Astrocyte (in vitro differentiated cells and primary cell): Measurements from ENCODE around the gene CDH9. TPM values are rescaled to one million over a fixed set of nuclear protein-coding genes. Genes with fewer than 3 reads are reported as not detected.

ENCODE experiments used
- DNase-seq: peaks from one replicate; pipeline ENCODE4 v3.0.0-alpha.2; 2010; ENCODE audit warnings: low read depth
- FAIRE-seq: peaks from 2 replicates; lab custom pipeline; 2011; peaks lifted over from hg19 to GRCh38; lab: Jason Lieb, UNC
- H2AFZ ChIP-seq: 2 replicates; pipeline ENCODE4 v1.6.0; 2012; ENCODE audit warnings: low read depth, low read length, inconsistent platforms
- H3K27ac ChIP-seq: 2 replicates; pipeline ENCODE4 v1.5.1; 2011; ENCODE audit warnings: low read depth, low read length, inconsistent platforms
- H3K27me3 ChIP-seq: 2 replicates; pipeline ENCODE4 v1.6.0; 2011; ENCODE audit warnings: low read length, inconsistent platforms; ENCODE audit not compliant: insufficient read depth
- H3K36me3 ChIP-seq: 2 replicates; pipeline ENCODE4 v1.5.1; 2011; ENCODE audit warnings: low read length, inconsistent platforms; ENCODE audit not compliant: insufficient read depth
- H3K4me1 ChIP-seq: 2 replicates; pipeline ENCODE4 v1.5.1; 2011; ENCODE audit warnings: low read length, inconsistent platforms; ENCODE audit not compliant: insufficient read depth
- H3K4me2 ChIP-seq: 2 replicates; pipeline ENCODE4 v1.6.0; 2012; ENCODE audit warnings: low read length, inconsistent platforms
- H3K4me3 ChIP-seq: 2 replicates; pipeline ENCODE4 v1.5.1; 2011; ENCODE audit warnings: low read depth, mild to moderate bottlenecking, low read length, inconsistent platforms; ENCODE audit not compliant: insufficient read depth
- H3K79me2 ChIP-seq: 2 replicates; pipeline ENCODE4 v1.6.0; 2012; ENCODE audit warnings: mild to moderate bottlenecking, low read length, inconsistent platforms; ENCODE audit not compliant: insufficient read depth
- H3K9ac ChIP-seq: 2 replicates; pipeline ENCODE4 v1.6.0; 2012; ENCODE audit warnings: mild to moderate bottlenecking, low read length, inconsistent platforms
- H3K9me3 ChIP-seq: 2 replicates; pipeline ENCODE4 v1.5.1; 2012; ENCODE audit warnings: low read depth, mild to moderate bottlenecking, low read length, inconsistent platforms; ENCODE audit not compliant: insufficient read depth
- H4K20me1 ChIP-seq: 2 replicates; pipeline ENCODE4 v1.6.0; 2012; ENCODE audit warnings: low read length, inconsistent platforms; ENCODE audit not compliant: insufficient read depth
- H3K27ac Mint-ChIP-seq: one replicate; pipeline ENCODE4 v1.8.0; 2021; ENCODE audit warnings: mild to moderate bottlenecking, mixed read lengths; ENCODE audit not compliant: unreplicated experiment
- H3K27me3 Mint-ChIP-seq: one replicate; pipeline ENCODE4 v1.8.0; 2021; ENCODE audit warnings: low read depth, mixed read lengths; ENCODE audit not compliant: unreplicated experiment
- H3K36me3 Mint-ChIP-seq: one replicate; pipeline ENCODE4 v1.8.0; 2021; ENCODE audit warnings: low read depth, mixed read lengths; ENCODE audit not compliant: unreplicated experiment
- H3K4me1 Mint-ChIP-seq: one replicate; pipeline ENCODE4 v1.8.0; 2021; ENCODE audit warnings: low read depth, mixed read lengths; ENCODE audit not compliant: unreplicated experiment
- H3K4me3 Mint-ChIP-seq: one replicate; pipeline ENCODE4 v1.8.0; 2021; ENCODE audit warnings: mild to moderate bottlenecking, moderate library complexity, mixed read lengths; ENCODE audit not compliant: unreplicated experiment
- H3K9me3 Mint-ChIP-seq: one replicate; pipeline ENCODE4 v1.8.0; 2021; ENCODE audit warnings: mild to moderate bottlenecking, mixed read lengths; ENCODE audit not compliant: unreplicated experiment
- CTCF ChIP-seq: IDR thresholded peaks from 2 replicates; pipeline ENCODE4 v1.5.1; 2011; ENCODE audit warnings: low read depth, mild to moderate bottlenecking, inconsistent platforms, low read length, moderate library complexity; ENCODE audit not compliant: insufficient read depth
- EZH2 ChIP-seq: IDR thresholded peaks from 2 replicates; pipeline ENCODE4 v1.6.1; 2012; ENCODE audit warnings: mild to moderate bottlenecking, low read length, inconsistent platforms; ENCODE audit not compliant: insufficient read depth
- total RNA-seq: library from RNA; stranded (reverse); gene quantifications from 2 replicates; pipeline ENCODE4 v1.2.1, GENCODE V29; 2021

The CDH9 gene
- total RNA-seq, 1 donor from 2014 or later, result not detected

- Histone ChIP-seq H3K4me1 (no peaks in the 10 kb centered on the region), H3K36me3 (no peaks in the 10 kb centered on the region), H3K9ac (no peak overlapping the region), H2AFZ (no peak overlapping the region), H3K9me3 (no peaks in the 10 kb centered on the region), H3K27me3 (no peaks in the 10 kb centered on the region), H3K79me2 (no peaks in the 10 kb centered on the region), H4K20me1 (no peaks in the 10 kb centered on the region), H3K4me3 (no peak overlapping the region), H3K27ac (no peak overlapping the region), H3K4me2 (no peak overlapping the region)
- Mint-ChIP-seq H3K27ac (no peak overlapping the region), H3K4me1 (no peaks in the 10 kb centered on the region), H3K4me3 (no peak overlapping the region), H3K27me3 (no peaks in the 10 kb centered on the region), H3K9me3 (no peaks in the 10 kb centered on the region), H3K36me3 (no peaks in the 10 kb centered on the region)
- TF ChIP-seq CTCF (no peak), EZH2 (no peak)
- FAIRE-seq (no peak), DNase-seq (no peak)
Observed at GRCh38 chr5:26877154-26877553, 161.2 kb downstream of the CDH9 start.

- H3K9me3 Mint-ChIP-seq, result no peaks in the 10 kb centered on the region
- no peaks in the 10 kb centered on the region for H3K4me1 ChIP-seq
- no peaks in the 10 kb centered on the region for H3K36me3 ChIP-seq
- H3K4me3 Mint-ChIP-seq, result no peak overlapping the region
- no peaks in the 10 kb centered on the region for H3K79me2 ChIP-seq
- no peak overlapping the region for H3K27ac Mint-ChIP-seq
- H3K4me3 ChIP-seq, result no peak overlapping the region
- H3K27me3 Mint-ChIP-seq, result no peaks in the 10 kb centered on the region
- no peaks in the 10 kb centered on the region for H3K4me1 Mint-ChIP-seq
- H3K27ac ChIP-seq, result no peak overlapping the region
- H3K9me3 ChIP-seq, result no peaks in the 10 kb centered on the region
- DNase-seq, result no peak
- H3K36me3 Mint-ChIP-seq, result no peaks in the 10 kb centered on the region
- H2AFZ ChIP-seq, result no peak overlapping the region
- no peak overlapping the region for H3K9ac ChIP-seq
- H3K27me3 ChIP-seq, result no peaks in the 10 kb centered on the region
- FAIRE-seq, result no peak
- TF ChIP-seq CTCF, result no peak
- H4K20me1 ChIP-seq, result no peaks in the 10 kb centered on the region
- H3K4me2 ChIP-seq, result no peak overlapping the region
Observed at GRCh38 chr5:26872337-26872736, 166.0 kb downstream of the CDH9 start.

GRCh38 chr5:26869781-26870180, 168.6 kb downstream of the CDH9 start:
- TF ChIP-seq EZH2, result no peak
- no peak for TF ChIP-seq CTCF
- H3K79me2 ChIP-seq, result no peaks in the 10 kb centered on the region
- no peaks in the 10 kb centered on the region for H3K36me3 ChIP-seq
- no peaks in the 10 kb centered on the region for H3K27me3 Mint-ChIP-seq
- no peak overlapping the region for H3K27ac ChIP-seq
- H2AFZ ChIP-seq, result no peak overlapping the region
- no peak for FAIRE-seq
- no peak overlapping the region for H3K4me3 ChIP-seq
- H3K4me2 ChIP-seq, result no peak overlapping the region
- H3K9me3 ChIP-seq, result no peaks in the 10 kb centered on the region
- H3K4me3 Mint-ChIP-seq, result no peak overlapping the region
- no peaks in the 10 kb centered on the region for H3K4me1 Mint-ChIP-seq
- H3K27ac Mint-ChIP-seq, result no peak overlapping the region
- no peaks in the 10 kb centered on the region for H3K9me3 Mint-ChIP-seq
- no peaks in the 10 kb centered on the region for H3K36me3 Mint-ChIP-seq
- H4K20me1 ChIP-seq, result no peaks in the 10 kb centered on the region
- no peaks in the 10 kb centered on the region for H3K4me1 ChIP-seq
- DNase-seq, result no peak
- no peak overlapping the region for H3K9ac ChIP-seq
- H3K27me3 ChIP-seq, result no peaks in the 10 kb centered on the region
